Measurements from ENCODE around the gene IKZF1.

The IKZF1 gene

GRCh38 chr7:50310956-50311355 lies 6.4 kb downstream of the IKZF1 start:
- Mint-ChIP-seq H3K27me3 (no peaks in the 10 kb centered on the region), H3K36me3 (ENCODE audit: low read depth) (peaks cover 96% of the 10 kb centered on the region)

GRCh38 chr7:50312250-50313162 lies 8.0 kb downstream of the IKZF1 start:
- peak overlapping the region; percentile 99 for H3K27ac Mint-ChIP-seq
- H3K36me3 Mint-ChIP-seq (ENCODE audit: low read depth) = peaks cover 92% of the 10 kb centered on the region
- no peaks in the 10 kb centered on the region for H3K9me3 Mint-ChIP-seq
- peaks cover 92% of the 10 kb centered on the region for H3K4me1 Mint-ChIP-seq (ENCODE audit: low read depth)
- H3K4me3 Mint-ChIP-seq = peak overlapping the region; percentile 94
- H3K27me3 Mint-ChIP-seq = no peaks in the 10 kb centered on the region

More at GRCh38 chr7:50310956-50311355, 6.4 kb downstream of the IKZF1 start:
- Mint-ChIP-seq H3K4me3 (peak overlapping the region; percentile 94), H3K9me3 (no peaks in the 10 kb centered on the region), H3K4me1 (ENCODE audit: low read depth) (peaks cover 78% of the 10 kb centered on the region), H3K27ac (peak overlapping the region; percentile 99)

- H3K27me3 Mint-ChIP-seq = no peaks in the 10 kb centered on the region
- H3K36me3 Mint-ChIP-seq (ENCODE audit: low read depth) = peaks cover 93% of the 10 kb centered on the region
- peak overlapping the region; percentile 94 for H3K4me3 Mint-ChIP-seq
- no peaks in the 10 kb centered on the region for H3K9me3 Mint-ChIP-seq
- H3K4me1 Mint-ChIP-seq (ENCODE audit: low read depth) = peaks cover 96% of the 10 kb centered on the region
- peak overlapping the region; percentile 99 for H3K27ac Mint-ChIP-seq
Observed at GRCh38 chr7:50314836-50315592, 10.5 kb downstream of the IKZF1 start.

- Mint-ChIP-seq H3K4me3 (peak overlapping the region; percentile 94), H3K36me3 (ENCODE audit: low read depth) (peaks cover 94% of the 10 kb centered on the region), H3K9me3 (no peaks in the 10 kb centered on the region), H3K27me3 (no peaks in the 10 kb centered on the region), H3K4me1 (ENCODE audit: low read depth) (peaks cover 100% of the 10 kb centered on the region), H3K27ac (peak overlapping the region; percentile 99)
Observed at GRCh38 chr7:50315739-50316671, 11.5 kb downstream of the IKZF1 start.

- H3K27me3 Mint-ChIP-seq = no peaks in the 10 kb centered on the region
- H3K9me3 Mint-ChIP-seq = no peaks in the 10 kb centered on the region
- peaks cover 100% of the 10 kb centered on the region for H3K4me1 Mint-ChIP-seq (ENCODE audit: low read depth)
- peaks cover 94% of the 10 kb centered on the region for H3K36me3 Mint-ChIP-seq (ENCODE audit: low read depth)
- peak overlapping the region; percentile 99 for H3K27ac Mint-ChIP-seq
- H3K4me3 Mint-ChIP-seq = peak overlapping the region; percentile 94
Observed at GRCh38 chr7:50317221-50317678, 12.7 kb downstream of the IKZF1 start.

GRCh38 chr7:50317697-50318669 lies 13.5 kb downstream of the IKZF1 start:
- Mint-ChIP-seq H3K4me3 (peak overlapping the region; percentile 94), H3K4me1 (ENCODE audit: low read depth) (peaks cover 100% of the 10 kb centered on the region), H3K36me3 (ENCODE audit: low read depth) (peaks cover 94% of the 10 kb centered on the region), H3K9me3 (no peaks in the 10 kb centered on the region), H3K27ac (peak overlapping the region; percentile 99), H3K27me3 (no peaks in the 10 kb centered on the region)

GRCh38 chr7:50321487-50322067 lies 17.1 kb downstream of the IKZF1 start:
- peak overlapping the region; percentile 70 for H3K4me3 Mint-ChIP-seq
- peaks cover 96% of the 10 kb centered on the region for H3K4me1 Mint-ChIP-seq (ENCODE audit: low read depth)
- H3K27ac Mint-ChIP-seq = peak overlapping the region; percentile 74
- H3K36me3 Mint-ChIP-seq (ENCODE audit: low read depth) = peaks cover 95% of the 10 kb centered on the region
- H3K9me3 Mint-ChIP-seq = no peaks in the 10 kb centered on the region
- H3K27me3 Mint-ChIP-seq = no peaks in the 10 kb centered on the region

- Mint-ChIP-seq H3K36me3 (ENCODE audit: low read depth) (peaks cover 94% of the 10 kb centered on the region), H3K4me3 (no peak overlapping the region), H3K9me3 (no peaks in the 10 kb centered on the region), H3K27me3 (no peaks in the 10 kb centered on the region), H3K27ac (peak overlapping the region; percentile 49), H3K4me1 (ENCODE audit: low read depth) (peaks cover 91% of the 10 kb centered on the region)
Observed at GRCh38 chr7:50324113-50324512, 19.6 kb downstream of the IKZF1 start.

GRCh38 chr7:50327443-50327842 lies 22.9 kb downstream of the IKZF1 start:
- no peaks in the 10 kb centered on the region for H3K9me3 Mint-ChIP-seq
- no peak overlapping the region for H3K4me3 Mint-ChIP-seq
- peaks cover 58% of the 10 kb centered on the region for H3K4me1 Mint-ChIP-seq (ENCODE audit: low read depth)
- peaks cover 90% of the 10 kb centered on the region for H3K36me3 Mint-ChIP-seq (ENCODE audit: low read depth)
- H3K27me3 Mint-ChIP-seq = no peaks in the 10 kb centered on the region
- H3K27ac Mint-ChIP-seq = no peak overlapping the region

- no peaks in the 10 kb centered on the region for H3K9me3 Mint-ChIP-seq
- H3K4me1 Mint-ChIP-seq (ENCODE audit: low read depth) = peaks cover 35% of the 10 kb centered on the region
- H3K27ac Mint-ChIP-seq = no peak overlapping the region
- no peaks in the 10 kb centered on the region for H3K27me3 Mint-ChIP-seq
- H3K4me3 Mint-ChIP-seq = no peak overlapping the region
- H3K36me3 Mint-ChIP-seq (ENCODE audit: low read depth) = peaks cover 70% of the 10 kb centered on the region
Observed at GRCh38 chr7:50329775-50330174, 25.3 kb downstream of the IKZF1 start.

GRCh38 chr7:50330254-50330653 lies 25.7 kb downstream of the IKZF1 start:
- Mint-ChIP-seq H3K36me3 (ENCODE audit: low read depth) (peaks cover 66% of the 10 kb centered on the region), H3K4me1 (ENCODE audit: low read depth) (peaks cover 31% of the 10 kb centered on the region), H3K27ac (no peak overlapping the region), H3K9me3 (no peaks in the 10 kb centered on the region), H3K27me3 (no peaks in the 10 kb centered on the region), H3K4me3 (no peak overlapping the region)

- no peaks in the 10 kb centered on the region for H3K27me3 Mint-ChIP-seq
- H3K9me3 Mint-ChIP-seq = no peaks in the 10 kb centered on the region
- peaks cover 29% of the 10 kb centered on the region for H3K4me1 Mint-ChIP-seq (ENCODE audit: low read depth)
- no peak overlapping the region for H3K27ac Mint-ChIP-seq
- peaks cover 63% of the 10 kb centered on the region for H3K36me3 Mint-ChIP-seq (ENCODE audit: low read depth)
- no peak overlapping the region for H3K4me3 Mint-ChIP-seq
Observed at GRCh38 chr7:50330696-50331095, 26.2 kb downstream of the IKZF1 start.

GRCh38 chr7:50331564-50332208 lies 27.2 kb downstream of the IKZF1 start:
- Mint-ChIP-seq H3K36me3 (ENCODE audit: low read depth) (peaks cover 53% of the 10 kb centered on the region), H3K9me3 (no peaks in the 10 kb centered on the region), H3K27me3 (no peaks in the 10 kb centered on the region), H3K4me1 (ENCODE audit: low read depth) (peaks cover 19% of the 10 kb centered on the region), H3K27ac (no peak overlapping the region), H3K4me3 (no peak overlapping the region)

Data from stimulated activated naive CD8-positive, alpha-beta T cell treated with anti-CD3 and anti-CD28 coated beads, Interleukin-15, Interleukin-2, amounts not matched to agents 100 ng/mL and 50 ng/mL, for 24 hours (primary cell).